ENCODE data around the gene DLGAP4.

DLGAP4 gene

GRCh38 chr20:36277546-36277945 lies 28.6 kb upstream of the DLGAP4 start:
- Histone ChIP-seq H3K4me3 (no peak overlapping the region), H3K27ac (no peak overlapping the region)
- no peak for DNase-seq (ENCODE audit: low spot score)
- no peak for TF ChIP-seq CTCF (IDR thresholded peaks at IDR 0.05)

GRCh38 chr20:36279362-36279761 lies 26.8 kb upstream of the DLGAP4 start:
- no peak for TF ChIP-seq CTCF (IDR thresholded peaks at IDR 0.05)
- DNase-seq (ENCODE audit: low spot score): no peak

GRCh38 chr20:36279776-36280175 lies 26.4 kb upstream of the DLGAP4 start:
- no peak for DNase-seq (ENCODE audit: low spot score)
- Histone ChIP-seq H3K27ac (no peak overlapping the region), H3K4me3 (no peak overlapping the region)
- no peak for TF ChIP-seq CTCF (IDR thresholded peaks at IDR 0.05)

More at GRCh38 chr20:36279362-36279761, 26.8 kb upstream of the DLGAP4 start:
- Histone ChIP-seq H3K4me3 (no peak overlapping the region), H3K27ac (no peak overlapping the region)

GRCh38 chr20:36281785-36282380 lies 24.3 kb upstream of the DLGAP4 start:
- Histone ChIP-seq H3K27ac (no peak overlapping the region), H3K4me3 (no peak overlapping the region)
- DNase-seq (ENCODE audit: low spot score): no peak
- no peak for TF ChIP-seq CTCF (IDR thresholded peaks at IDR 0.05)

GRCh38 chr20:36284751-36285150 lies 21.4 kb upstream of the DLGAP4 start:
- no peak for DNase-seq (ENCODE audit: low spot score)
- no peak for TF ChIP-seq CTCF (IDR thresholded peaks at IDR 0.05)
- Histone ChIP-seq H3K27ac (no peak overlapping the region), H3K4me3 (no peak overlapping the region)

GRCh38 chr20:36285746-36286447 lies 20.2 kb upstream of the DLGAP4 start:
- H3K27ac ChIP-seq: no peak overlapping the region
- no peak for DNase-seq (ENCODE audit: low spot score)

More at GRCh38 chr20:36285746-36286447, 20.2 kb upstream of the DLGAP4 start:
- no peak for TF ChIP-seq CTCF (IDR thresholded peaks at IDR 0.05)
- no peak overlapping the region for H3K4me3 ChIP-seq
